Breast epithelium (tissue), 4 donors: ENCODE measurements around the gene IPCEF1. TPM values are rescaled to one million over a fixed set of nuclear protein-coding genes. Genes with fewer than 3 reads are reported as not detected.
"Not testable (repeated sequence)": the region's sequence is repeated elsewhere in the genome, so short reads cannot be mapped to it uniquely, and the experiment has no call there.

ENCODE experiments used
- DNase-seq, 2 donors: peaks; one replicate each; pipeline ENCODE4 v3.0.0-alpha.2; 2019; ENCODE audit warnings: low spot score in 2 of 2
- H3K27ac ChIP-seq, 2 donors: fragments of 200-600 bp; sonication (generic) in 1 of 2; one replicate each; pipeline ENCODE4 v1.5.1; 2016 to 2019; ENCODE audit warnings: mild to moderate bottlenecking in 1 of 2
- H3K27me3 ChIP-seq, 2 donors: fragments of 200-600 bp; sonication (generic) in 1 of 2; one replicate each; pipeline versions ENCODE4 v1.5.1 to v1.6.0; 2017 to 2019; ENCODE audit warnings: control low read depth in 1 of 2, mild to moderate bottlenecking in 1 of 2
- H3K36me3 ChIP-seq: fragments of 200-600 bp; one replicate; pipeline ENCODE4 v1.5.1; 2019
- H3K4me1 ChIP-seq, 2 donors: fragments of 200-600 bp; sonication (generic); one replicate each; pipeline ENCODE4 v1.5.1; 2016 to 2019; ENCODE audit warnings: control low read depth in 1 of 2
- H3K4me3 ChIP-seq, 3 donors: fragments of 200-600 bp; sonication (generic); 1 replicate in 2 of 3; 2 replicates in 1 of 3; pipeline ENCODE4 v1.5.1; 2016 to 2019; ENCODE audit warnings: mild to moderate bottlenecking in 3 of 3, moderate library complexity in 2 of 3
- H3K9me3 ChIP-seq, 2 donors: fragments of 200-600 bp; sonication (generic) in 1 of 2; one replicate each; pipeline ENCODE4 v1.5.1; 2016 to 2019; ENCODE audit warnings: control low read depth in 1 of 2
- POLR2A ChIP-seq: fragments of 450-650 bp; IDR thresholded peaks from one replicate; pipeline ENCODE4 v1.6.1; 2016; ENCODE audit warnings: antibody characterized with exemption, mild to moderate bottlenecking, moderate library complexity
- POLR2AphosphoS5 ChIP-seq, 3 donors: sonication (generic); formaldehyde crosslinking; IDR thresholded peaks; one replicate each; pipeline ENCODE4 v1.6.1; 2017; ENCODE audit warnings: antibody characterized with exemption in 3 of 3
- intact Hi-C: fragments of 100-400 bp; cut with DNase I; formaldehyde crosslinking; loops from one replicate; pipeline ENCODE4 v1.15.1; 2023; ENCODE audit warnings: low total_unique reads
- total RNA-seq, 3 donors: library from RNA; depleted of rRNA; stranded (reverse); fragments of >200 nt; gene quantifications; one replicate each; pipeline ENCODE4 v1.1.0, GENCODE V29; 2016
- TF ChIP-seq, protein P1 (sequence below), 3 donors: fragments of 450-650 bp; IDR thresholded peaks; one replicate each; pipeline ENCODE4 v1.5.1; 2016 to 2017; ENCODE audit warnings: antibody characterized with exemption in 3 of 3, mild to moderate bottlenecking in 3 of 3, moderate library complexity in 3 of 3

IPCEF1 gene
- total RNA-seq, 3 donors from 2014 or later: 3.7 to 6.7 (median 5.6) TPM

DNA sequence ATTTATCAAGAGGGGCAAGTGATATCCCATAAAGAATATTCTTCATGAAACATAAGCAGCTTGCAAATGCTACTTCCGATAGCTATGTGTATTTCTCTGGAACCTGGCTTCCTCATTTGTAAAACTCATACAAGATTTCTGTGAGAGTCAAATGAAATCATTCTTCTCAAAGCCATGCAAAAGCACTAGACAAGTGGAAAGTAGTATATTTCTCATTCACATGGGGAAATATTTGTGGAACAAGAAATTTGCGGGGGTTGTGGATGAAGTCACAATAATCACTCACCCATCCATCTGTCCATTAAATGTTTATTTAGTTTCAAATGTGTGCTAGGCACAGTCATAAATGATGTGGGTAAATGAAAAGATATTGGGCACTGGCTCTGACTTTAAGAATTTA, 150.5 kb downstream of the IPCEF1 start:
- Histone ChIP-seq H3K4me3 (no peak overlapping the region), H3K36me3 (no peaks in the 10 kb centered on the region), H3K4me1 (no peaks in the 10 kb centered on the region), H3K27ac (no peak overlapping the region), H3K9me3 (no peaks in the 10 kb centered on the region), H3K27me3 (no peaks in the 10 kb centered on the region)
- intact Hi-C loops: no loop called here
- DNase-seq: no peak
- TF ChIP-seq, protein P1, sequence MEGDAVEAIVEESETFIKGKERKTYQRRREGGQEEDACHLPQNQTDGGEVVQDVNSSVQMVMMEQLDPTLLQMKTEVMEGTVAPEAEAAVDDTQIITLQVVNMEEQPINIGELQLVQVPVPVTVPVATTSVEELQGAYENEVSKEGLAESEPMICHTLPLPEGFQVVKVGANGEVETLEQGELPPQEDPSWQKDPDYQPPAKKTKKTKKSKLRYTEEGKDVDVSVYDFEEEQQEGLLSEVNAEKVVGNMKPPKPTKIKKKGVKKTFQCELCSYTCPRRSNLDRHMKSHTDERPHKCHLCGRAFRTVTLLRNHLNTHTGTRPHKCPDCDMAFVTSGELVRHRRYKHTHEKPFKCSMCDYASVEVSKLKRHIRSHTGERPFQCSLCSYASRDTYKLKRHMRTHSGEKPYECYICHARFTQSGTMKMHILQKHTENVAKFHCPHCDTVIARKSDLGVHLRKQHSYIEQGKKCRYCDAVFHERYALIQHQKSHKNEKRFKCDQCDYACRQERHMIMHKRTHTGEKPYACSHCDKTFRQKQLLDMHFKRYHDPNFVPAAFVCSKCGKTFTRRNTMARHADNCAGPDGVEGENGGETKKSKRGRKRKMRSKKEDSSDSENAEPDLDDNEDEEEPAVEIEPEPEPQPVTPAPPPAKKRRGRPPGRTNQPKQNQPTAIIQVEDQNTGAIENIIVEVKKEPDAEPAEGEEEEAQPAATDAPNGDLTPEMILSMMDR (IDR thresholded peaks at IDR 0.05): no peak
- TF ChIP-seq POLR2AphosphoS5 (IDR thresholded peaks at IDR 0.05) (no peak), POLR2A (no peak)

DNA sequence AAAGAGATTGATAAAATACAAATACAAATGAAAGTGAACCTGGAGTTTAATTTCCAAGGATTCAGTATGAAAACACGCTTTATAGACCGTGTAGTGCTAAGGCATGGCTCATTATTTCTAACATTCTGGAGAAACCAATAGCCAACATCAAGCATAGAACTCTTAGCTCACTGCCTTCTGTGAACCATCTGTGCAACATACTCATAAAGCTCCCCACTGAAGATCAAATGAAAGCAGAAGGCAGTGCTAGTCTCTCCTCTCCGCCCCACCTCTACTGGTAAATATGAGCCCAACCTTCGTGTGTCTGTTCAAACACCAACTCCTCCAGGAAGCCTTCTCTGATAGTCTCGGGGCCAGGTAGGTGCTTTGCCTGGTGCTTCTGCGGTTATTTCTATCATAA, 153.6 kb downstream of the IPCEF1 start:
- H3K4me3 ChIP-seq: no peak overlapping the region
- DNase-seq: no peak
- no peaks in the 10 kb centered on the region for H3K9me3 ChIP-seq
- H3K4me1 ChIP-seq: no peaks in the 10 kb centered on the region
- TF ChIP-seq POLR2AphosphoS5 (IDR thresholded peaks at IDR 0.05): no peak
- no peak for TF ChIP-seq POLR2A
- TF ChIP-seq, protein P1 (IDR thresholded peaks at IDR 0.05): no peak
- intact Hi-C loops: no loop called here
- H3K36me3 ChIP-seq: no peaks in the 10 kb centered on the region
- H3K27ac ChIP-seq: no peak overlapping the region
- no peaks in the 10 kb centered on the region for H3K27me3 ChIP-seq

DNA sequence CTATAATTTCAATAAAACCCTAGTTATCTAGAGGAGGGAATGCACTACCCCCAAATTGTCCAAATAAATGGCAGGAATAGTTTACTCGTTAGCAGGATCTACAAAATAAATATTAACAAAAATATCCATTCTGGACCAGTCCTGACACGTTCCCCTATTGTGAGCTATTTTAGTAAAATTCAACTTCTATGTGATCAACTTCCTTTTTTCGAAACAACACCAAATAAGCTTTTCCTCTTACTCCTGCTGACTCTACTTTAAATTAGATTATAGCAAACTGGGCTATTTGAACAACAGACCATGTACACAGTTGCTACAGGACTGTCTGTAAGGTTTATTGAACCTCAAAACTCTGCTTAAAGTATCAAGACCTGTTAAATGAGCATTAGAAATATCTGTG, 154.3 kb downstream of the IPCEF1 start:
- Histone ChIP-seq H3K27ac (no peak overlapping the region), H3K9me3 (no peaks in the 10 kb centered on the region), H3K27me3 (no peaks in the 10 kb centered on the region), H3K4me1 (no peaks in the 10 kb centered on the region), H3K36me3 (no peaks in the 10 kb centered on the region), H3K4me3 (no peak overlapping the region)
- intact Hi-C loops: no loop called here
- DNase-seq: no peak
- TF ChIP-seq POLR2AphosphoS5 (IDR thresholded peaks at IDR 0.05) (no peak), POLR2A (no peak)
- TF ChIP-seq, protein P1 (IDR thresholded peaks at IDR 0.05): no peak

DNA sequence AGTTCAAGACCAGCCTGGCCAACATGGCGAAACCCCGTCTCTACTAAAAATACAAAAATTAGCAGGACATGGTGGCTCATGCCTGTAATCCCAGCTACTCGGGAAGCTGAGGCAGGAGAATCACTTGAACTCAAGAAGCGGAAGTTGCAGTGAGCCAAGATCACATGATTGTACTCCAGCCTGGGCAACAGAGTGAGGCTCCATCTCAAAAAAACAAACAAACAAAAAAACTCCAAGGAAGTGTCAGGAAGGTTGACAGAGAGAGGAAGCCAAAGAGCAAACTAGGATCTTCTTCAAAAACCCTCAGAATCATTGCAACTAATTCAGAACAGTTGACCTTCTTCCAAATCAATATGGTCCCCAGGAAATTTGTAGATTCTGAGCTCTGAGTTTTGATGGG, 154.9 kb downstream of the IPCEF1 start:
- H3K36me3 ChIP-seq, H3K4me1 ChIP-seq, H3K9me3 ChIP-seq, H3K27ac ChIP-seq, H3K4me3 ChIP-seq, intact Hi-C loops, H3K27me3 ChIP-seq, DNase-seq: not testable (repeated sequence)

DNA sequence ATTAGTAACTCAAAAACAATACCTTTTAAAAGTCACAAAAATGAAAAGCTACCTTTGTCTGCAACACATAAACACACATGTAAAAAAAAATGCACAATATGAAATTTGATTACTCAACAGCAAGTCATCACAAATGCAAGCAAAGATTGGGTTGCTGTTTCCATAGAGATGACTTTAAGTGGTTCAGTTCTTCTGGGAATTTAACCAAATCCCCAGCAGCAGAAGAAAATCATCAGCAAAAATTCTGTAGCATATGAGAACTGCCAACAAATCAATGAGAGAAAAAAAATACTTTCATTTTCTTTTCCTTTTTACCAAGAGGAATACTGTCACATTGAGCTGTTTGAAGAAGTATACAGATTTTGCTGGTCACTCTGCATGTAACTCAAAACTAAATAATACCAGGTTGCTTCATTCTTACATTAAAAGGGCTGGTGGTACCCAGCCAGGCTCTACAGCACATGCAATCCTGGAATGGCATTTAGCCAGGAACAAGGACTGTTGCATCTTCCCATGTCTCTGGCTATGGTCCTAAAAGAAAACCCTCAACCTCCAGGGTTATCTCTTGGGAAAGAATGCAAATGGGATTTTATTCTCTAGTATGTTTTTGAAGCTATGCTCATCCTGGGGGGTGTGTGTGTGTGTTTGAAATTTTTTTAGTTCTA, 159.3 kb downstream of the IPCEF1 start:
- H3K4me1 ChIP-seq: no peaks in the 10 kb centered on the region
- no peaks in the 10 kb centered on the region for H3K36me3 ChIP-seq
- H3K27me3 ChIP-seq: no peaks in the 10 kb centered on the region
- H3K4me3 ChIP-seq: no peak overlapping the region
- no peak for DNase-seq
- H3K27ac ChIP-seq: no peak overlapping the region
- TF ChIP-seq, protein P1 (IDR thresholded peaks at IDR 0.05): no peak
- TF ChIP-seq POLR2AphosphoS5 (IDR thresholded peaks at IDR 0.05): no peak
- no peak for TF ChIP-seq POLR2A
- no peaks in the 10 kb centered on the region for H3K9me3 ChIP-seq
- intact Hi-C loops: no loop called here
